Stomach (tissue), 9 donors: ENCODE results near the gene IFNAR1. TPM values are rescaled to one million over a fixed set of nuclear protein-coding genes. Genes with fewer than 3 reads are reported as not detected.

Experiments
- DNase-seq, 2 donors: peaks; one replicate each; pipeline versions ENCODE4 v3.0.0 to v3.0.0-alpha.2; 2013 to 2019
- H3K27ac ChIP-seq, 5 donors: fragments of 200-600 bp in 4 of 5; sonication (generic) in 4 of 5; one replicate each; pipeline ENCODE4 v1.5.1; 2013 to 2019; ENCODE audit warnings: mild to moderate bottlenecking in 1 of 5, moderate library complexity in 1 of 5
- H3K27me3 ChIP-seq, 3 donors: fragments of 200-600 bp; sonication (generic); one replicate each; pipeline ENCODE4 v1.5.1; 2017 to 2019; ENCODE audit warnings: mixed run types in 1 of 3
- H3K36me3 ChIP-seq, 4 donors: fragments of 200-600 bp; sonication (generic); 1 replicate in 3 of 4; 2 replicates in 1 of 4; pipeline ENCODE4 v1.5.1; 2016 to 2019
- H3K4me1 ChIP-seq, 4 donors: fragments of 200-600 bp; sonication (generic); one replicate each; pipeline ENCODE4 v1.5.1; 2016 to 2019
- H3K4me3 ChIP-seq, 4 donors: fragments of 200-600 bp; sonication (generic) in 3 of 4; one replicate each; pipeline ENCODE4 v1.5.1; 2016 to 2019; ENCODE audit warnings: mild to moderate bottlenecking in 1 of 4
- H3K9me3 ChIP-seq, 4 donors: fragments of 200-600 bp; sonication (generic); one replicate each; pipeline ENCODE4 v1.5.1; 2016 to 2019
- CTCF ChIP-seq, 7 experiments: fragments of 450-650 bp in 4 of 7; fragments of 200-600 bp in 3 of 7; sonication (generic) in 3 of 7; IDR thresholded peaks; one replicate each; pipeline ENCODE4 v1.5.1; 2016 to 2019; ENCODE audit warnings: antibody characterized with exemption in 7 of 7, control low read depth in 2 of 7, mild to moderate bottlenecking in 1 of 7
- EP300 ChIP-seq: sonication (generic); formaldehyde crosslinking; IDR thresholded peaks from one replicate; pipeline ENCODE4 v1.6.1; 2017; ENCODE audit warnings: antibody characterized with exemption
- POLR2A ChIP-seq, 4 donors: fragments of 450-650 bp; IDR thresholded peaks; one replicate each; pipeline ENCODE4 v1.6.1; 2016; ENCODE audit warnings: antibody characterized with exemption in 4 of 4, control low read depth in 2 of 4, mild to moderate bottlenecking in 1 of 4, moderate library complexity in 1 of 4
- POLR2AphosphoS5 ChIP-seq, 3 donors: sonication (generic); formaldehyde crosslinking; IDR thresholded peaks; one replicate each; pipeline ENCODE4 v1.6.1; 2016; ENCODE audit warnings: antibody characterized with exemption in 3 of 3
- WGBS, 5 donors: extraction: QIAGEN DNeasy Blood & Tissue Kit in 3 of 5; methylation state at CpG; one replicate each; pipeline versions ENCODE4 v1.1.5 to v1.1.7; 2013 to 2018; 5-methylcytosine and 5-hydroxymethylcytosine counted together
- intact Hi-C: fragments of 100-400 bp; cut with DNase I; formaldehyde crosslinking; loops from one replicate; pipeline ENCODE4 v1.15.1; 2023; ENCODE audit warnings: low total_unique reads
- polyA plus RNA-seq, 3 donors: library from polyadenylated mRNA; stranded (reverse); fragments of 200-250 nt; gene quantifications; one replicate each; pipeline ENCODE4 v1.2.3, GENCODE V29; 2013
- total RNA-seq, 5 donors: library from RNA; depleted of rRNA; stranded (reverse); fragments of >200 nt; gene quantifications; one replicate each; pipeline versions ENCODE4 v1.1.0 to v1.2.3, GENCODE V29; 2014 to 2016
- donor health status: healthy with polysubstance abuse.
- donor health status: Bipolar disorder and iron deficiency.
- donor health status: healthy.

Gene IFNAR1
- total and polyA plus RNA-seq, 8 donors = 2.6 to 34.5 (median 11.2) TPM

GRCh38 chr21:33368576-33368975, 43.8 kb downstream of the IFNAR1 start:
- DNase-seq = no peak
- intact Hi-C loops = loop anchor here (10.0 kb wide), 1 partner anchor 76 kb away; no protein-coding TSS in a partner anchor
- 82 to 95% (median 91%) methylated on average over 3 of the region's 3 CpGs for WGBS, 5 donors
- no peak for TF ChIP-seq POLR2AphosphoS5 (IDR thresholded peaks at IDR 0.05)
- no peak for TF ChIP-seq EP300
- no peak overlapping the region for H3K27ac ChIP-seq
- no peaks in the 10 kb centered on the region for H3K36me3 ChIP-seq
- peaks cover 0 to 25% (median 17%) of the 10 kb centered on the region in 4 donors for H3K9me3 ChIP-seq
- H3K4me3 ChIP-seq = no peak overlapping the region
- peaks cover 0 to 6% (median 0%) of the 10 kb centered on the region in 4 donors for H3K4me1 ChIP-seq
- no peaks in the 10 kb centered on the region for H3K27me3 ChIP-seq

GRCh38 chr21:33369586-33369985, 44.8 kb downstream of the IFNAR1 start:
- Histone ChIP-seq H3K4me3 (no peak overlapping the region), H3K36me3 (no peaks in the 10 kb centered on the region), H3K27me3 (no peaks in the 10 kb centered on the region), H3K9me3 (peaks cover 0 to 25% (median 17%) of the 10 kb centered on the region in 4 donors), H3K4me1 (peaks cover 0 to 16% (median 2%) of the 10 kb centered on the region in 4 donors), H3K27ac (no peak overlapping the region)
- intact Hi-C loops = loop anchor here (10.0 kb wide), 1 partner anchor 75 kb away; no protein-coding TSS in a partner anchor
- TF ChIP-seq CTCF (IDR thresholded peaks at IDR 0.05) (no peak), POLR2AphosphoS5 (IDR thresholded peaks at IDR 0.05) (no peak), EP300 (no peak), POLR2A (IDR thresholded peaks at IDR 0.05) (no peak)
- 71 to 100% (median 94%) methylated on average over 1 of the region's 1 CpG for WGBS, 5 donors
- no peak for DNase-seq

GRCh38 chr21:33370305-33370704, 45.5 kb downstream of the IFNAR1 start:
- intact Hi-C loops = loop anchor here (10.0 kb wide), 1 partner anchor 166 kb away; no protein-coding TSS in a partner anchor
- no peaks in the 10 kb centered on the region for H3K27me3 ChIP-seq
- H3K27ac ChIP-seq = no peak overlapping the region
- TF ChIP-seq EP300 = no peak
- TF ChIP-seq POLR2AphosphoS5 (IDR thresholded peaks at IDR 0.05) = no peak
- no peak for TF ChIP-seq CTCF (IDR thresholded peaks at IDR 0.05)
- no peaks in the 10 kb centered on the region for H3K36me3 ChIP-seq
- no peak overlapping the region for H3K4me3 ChIP-seq
- H3K4me1 ChIP-seq = peaks cover 0 to 23% (median 5%) of the 10 kb centered on the region in 4 donors
- WGBS, 5 donors = 88 to 100% (median 97%) methylated on average over 2 of the region's 2 CpGs
- no peak for DNase-seq
- H3K9me3 ChIP-seq = peaks cover 0 to 25% (median 17%) of the 10 kb centered on the region in 4 donors

- peaks cover 0 to 23% (median 16%) of the 10 kb centered on the region in 4 donors for H3K9me3 ChIP-seq
- intact Hi-C loops = loop anchor here (10.0 kb wide), 1 partner anchor 167 kb away; no protein-coding TSS in a partner anchor
- no peak overlapping the region for H3K27ac ChIP-seq
- TF ChIP-seq POLR2A (IDR thresholded peaks at IDR 0.05) = no peak
- no peak for TF ChIP-seq POLR2AphosphoS5 (IDR thresholded peaks at IDR 0.05)
- TF ChIP-seq CTCF (IDR thresholded peaks at IDR 0.05) = no peak
- TF ChIP-seq EP300 = no peak
- H3K27me3 ChIP-seq = no peaks in the 10 kb centered on the region
- no peak for DNase-seq
- peaks cover 0 to 23% (median 5%) of the 10 kb centered on the region in 4 donors for H3K4me1 ChIP-seq
- WGBS, 5 donors = 76 to 92% (median 87%) methylated on average over 3 of the region's 3 CpGs
- no peak overlapping the region for H3K4me3 ChIP-seq
- H3K36me3 ChIP-seq = no peaks in the 10 kb centered on the region
Measured at GRCh38 chr21:33371366-33371765, 46.6 kb downstream of the IFNAR1 start.

- WGBS, 5 donors = 95 to 97% (median 96%) methylated on average over 10 to 12 of the region's 12 CpGs
- intact Hi-C loops = loop anchor here (10.0 kb wide), 1 partner anchor 168 kb away; no protein-coding TSS in a partner anchor
- no peaks in the 10 kb centered on the region for H3K36me3 ChIP-seq
- H3K4me1 ChIP-seq = peaks cover 0 to 23% (median 5%) of the 10 kb centered on the region in 4 donors
- H3K4me3 ChIP-seq = no peak overlapping the region
- DNase-seq = no peak
- peaks cover 0 to 11% (median 7%) of the 10 kb centered on the region in 4 donors for H3K9me3 ChIP-seq
- no peak overlapping the region for H3K27ac ChIP-seq
- H3K27me3 ChIP-seq = no peaks in the 10 kb centered on the region
- TF ChIP-seq POLR2AphosphoS5 (IDR thresholded peaks at IDR 0.05) = no peak
- no peak for TF ChIP-seq POLR2A (IDR thresholded peaks at IDR 0.05)
- TF ChIP-seq CTCF (IDR thresholded peaks at IDR 0.05) = no peak
- TF ChIP-seq EP300 = no peak
Measured at GRCh38 chr21:33372582-33372981, 47.8 kb downstream of the IFNAR1 start.
